ENCODE measurements around the gene DHX40. TPM values are rescaled to one million over a fixed set of nuclear protein-coding genes. Genes with fewer than 3 reads are reported as not detected.
"Not testable (repeated sequence)": the region's sequence is repeated elsewhere in the genome, so short reads cannot be mapped to it uniquely, and the experiment has no call there.

The DHX40 gene
- total and polyA plus RNA-seq, 2 experiments from 2014 or later = 12.5 to 43.8 TPM

DNA sequence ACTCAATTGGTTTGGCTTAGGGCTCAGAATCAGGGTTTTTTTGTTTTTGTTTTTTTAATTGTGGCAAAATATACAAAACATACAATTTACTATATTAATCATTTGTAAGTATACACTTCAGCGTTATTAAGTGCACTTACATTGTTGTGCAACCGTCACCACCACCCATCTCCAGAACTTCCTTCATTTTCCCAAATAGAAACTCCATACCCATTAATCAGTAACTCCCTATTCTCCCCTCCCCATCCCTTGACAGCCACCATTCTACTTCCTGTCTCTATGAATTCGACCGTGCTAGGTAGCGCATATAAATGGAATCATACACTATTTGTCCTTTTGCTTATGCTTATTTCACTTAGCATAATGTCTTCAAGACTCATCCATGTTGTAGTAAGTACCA lies 45.2 kb upstream of the DHX40 start:
- WGBS (ENCODE audit: low lambda C conversion rate, missing lambda C conversion rate) = 91% methylated on average over 5 of the region's 5 CpGs
- no peak for TF ChIP-seq EZH2phosphoT487 (IDR thresholded peaks at IDR 0.05; ENCODE audit: low read depth, severe bottlenecking, unreplicated experiment)
- TF ChIP-seq, protein P1, sequence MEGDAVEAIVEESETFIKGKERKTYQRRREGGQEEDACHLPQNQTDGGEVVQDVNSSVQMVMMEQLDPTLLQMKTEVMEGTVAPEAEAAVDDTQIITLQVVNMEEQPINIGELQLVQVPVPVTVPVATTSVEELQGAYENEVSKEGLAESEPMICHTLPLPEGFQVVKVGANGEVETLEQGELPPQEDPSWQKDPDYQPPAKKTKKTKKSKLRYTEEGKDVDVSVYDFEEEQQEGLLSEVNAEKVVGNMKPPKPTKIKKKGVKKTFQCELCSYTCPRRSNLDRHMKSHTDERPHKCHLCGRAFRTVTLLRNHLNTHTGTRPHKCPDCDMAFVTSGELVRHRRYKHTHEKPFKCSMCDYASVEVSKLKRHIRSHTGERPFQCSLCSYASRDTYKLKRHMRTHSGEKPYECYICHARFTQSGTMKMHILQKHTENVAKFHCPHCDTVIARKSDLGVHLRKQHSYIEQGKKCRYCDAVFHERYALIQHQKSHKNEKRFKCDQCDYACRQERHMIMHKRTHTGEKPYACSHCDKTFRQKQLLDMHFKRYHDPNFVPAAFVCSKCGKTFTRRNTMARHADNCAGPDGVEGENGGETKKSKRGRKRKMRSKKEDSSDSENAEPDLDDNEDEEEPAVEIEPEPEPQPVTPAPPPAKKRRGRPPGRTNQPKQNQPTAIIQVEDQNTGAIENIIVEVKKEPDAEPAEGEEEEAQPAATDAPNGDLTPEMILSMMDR (IDR thresholded peaks at IDR 0.05; ENCODE audit: poor library complexity) = no peak
- TF ChIP-seq EZH2 (IDR thresholded peaks at IDR 0.05; ENCODE audit: borderline replicate concordance) = no peak
- Histone ChIP-seq H3K9me3 (ENCODE audit: low read depth) (no peaks in the 10 kb centered on the region), H3K27ac (no peak overlapping the region), H3K9me2 (replicated peaks; ENCODE audit: insufficient read depth) (no peaks in the 10 kb centered on the region), H3K4me1 (ENCODE audit: insufficient read depth) (no peaks in the 10 kb centered on the region), H4K20me1 (ENCODE audit: insufficient read depth, poor library complexity, severe bottlenecking) (no peaks in the 10 kb centered on the region), H2AFZ (no peak overlapping the region), H3K36me3 (replicated peaks; ENCODE audit: insufficient read depth, low read depth) (no peaks in the 10 kb centered on the region), H3K79me2 (no peaks in the 10 kb centered on the region), H3K27me3 (no peaks in the 10 kb centered on the region), H3K4me2 (no peak overlapping the region), H3K4me3 (no peak overlapping the region)
- no peak for DNase-seq (ENCODE audit: low spot score)

DNA sequence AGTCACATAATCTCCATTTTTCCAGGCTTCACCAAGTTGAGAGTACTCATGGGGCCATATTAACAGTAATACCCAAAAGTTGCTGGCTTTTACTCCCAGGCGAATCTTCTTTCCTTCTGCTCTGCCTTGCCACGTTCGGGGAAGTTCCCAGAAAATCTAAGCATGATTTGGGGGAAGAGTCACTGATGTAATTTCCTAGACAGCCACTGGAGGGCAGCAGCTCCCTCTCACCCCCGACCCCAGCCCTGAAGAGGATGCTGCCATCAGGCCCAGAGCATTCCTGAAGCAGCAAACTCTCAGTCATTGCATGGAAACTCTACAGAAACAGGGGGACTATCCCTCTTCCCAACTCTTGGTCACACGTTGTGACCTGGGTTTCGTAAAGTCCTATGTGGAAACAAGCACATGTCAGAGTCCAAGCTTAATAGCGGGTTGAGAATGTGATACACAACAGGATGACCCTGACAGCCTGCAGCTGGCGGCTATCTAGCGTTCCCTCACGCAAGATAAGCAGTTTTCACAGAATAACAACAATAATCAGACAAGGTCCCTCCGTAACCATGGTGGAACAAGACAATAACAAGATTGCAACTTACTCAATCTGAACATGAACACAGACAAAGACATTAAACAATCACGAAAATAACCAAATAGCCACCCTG lies 43.8 kb upstream of the DHX40 start:
- WGBS (ENCODE audit: low lambda C conversion rate, missing lambda C conversion rate) = 40% methylated on average over 12 of the region's 12 CpGs
- no peaks in the 10 kb centered on the region for H3K36me3 ChIP-seq (replicated peaks; ENCODE audit: insufficient read depth, low read depth)
- no peaks in the 10 kb centered on the region for H3K9me2 ChIP-seq (replicated peaks; ENCODE audit: insufficient read depth)
- no peaks in the 10 kb centered on the region for H3K4me1 ChIP-seq (ENCODE audit: insufficient read depth)
- peak overlapping the region; percentile 57 for H3K27ac ChIP-seq
- no peaks in the 10 kb centered on the region for H3K9me3 ChIP-seq (ENCODE audit: low read depth)
- TF ChIP-seq, protein P1 (IDR thresholded peaks at IDR 0.05; ENCODE audit: poor library complexity) = peak; percentile 81
- TF ChIP-seq EZH2phosphoT487 (IDR thresholded peaks at IDR 0.05; ENCODE audit: low read depth, severe bottlenecking, unreplicated experiment) (no peak), EZH2 (IDR thresholded peaks at IDR 0.05; ENCODE audit: borderline replicate concordance) (no peak)
- H2AFZ ChIP-seq = peak overlapping the region; percentile 39
- no peak overlapping the region for H3K4me3 ChIP-seq
- no peaks in the 10 kb centered on the region for H3K79me2 ChIP-seq
- peak; percentile 79 for DNase-seq (ENCODE audit: low spot score)
- H4K20me1 ChIP-seq (ENCODE audit: insufficient read depth, poor library complexity, severe bottlenecking) = no peaks in the 10 kb centered on the region
- no peaks in the 10 kb centered on the region for H3K27me3 ChIP-seq
- H3K4me2 ChIP-seq = peak overlapping the region; percentile 37

DNA sequence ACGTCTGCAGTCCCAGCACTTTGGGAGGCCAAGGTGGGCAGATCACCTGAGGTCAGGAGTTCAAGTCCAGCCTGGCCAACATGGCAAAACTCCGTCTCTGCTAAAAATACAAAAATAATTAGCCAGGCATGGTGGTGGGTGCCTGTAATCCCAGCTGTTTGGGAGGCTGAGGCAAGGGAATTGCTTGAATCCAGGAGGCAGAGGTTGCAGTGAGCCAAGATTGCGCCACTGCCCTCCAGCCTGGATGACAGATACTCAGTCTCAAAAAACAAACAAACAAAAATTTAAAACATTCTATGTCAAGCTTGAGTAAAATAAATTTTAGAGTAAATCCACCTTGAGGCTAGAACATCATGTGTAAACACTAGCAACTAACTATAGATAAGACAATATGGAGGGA lies 40.5 kb upstream of the DHX40 start:
- not testable (repeated sequence) for H3K4me2 ChIP-seq; DNase-seq (ENCODE audit: low spot score); H3K4me3 ChIP-seq; H3K9me3 ChIP-seq (ENCODE audit: low read depth); H3K4me1 ChIP-seq (ENCODE audit: insufficient read depth); H3K79me2 ChIP-seq; H3K9me2 ChIP-seq (replicated peaks; ENCODE audit: insufficient read depth); H3K27me3 ChIP-seq; H2AFZ ChIP-seq; H4K20me1 ChIP-seq (ENCODE audit: insufficient read depth, poor library complexity, severe bottlenecking); H3K27ac ChIP-seq; H3K36me3 ChIP-seq (replicated peaks; ENCODE audit: insufficient read depth, low read depth)
- 73% methylated on average over 3 of the region's 3 CpGs for WGBS (ENCODE audit: low lambda C conversion rate, missing lambda C conversion rate)

DNA sequence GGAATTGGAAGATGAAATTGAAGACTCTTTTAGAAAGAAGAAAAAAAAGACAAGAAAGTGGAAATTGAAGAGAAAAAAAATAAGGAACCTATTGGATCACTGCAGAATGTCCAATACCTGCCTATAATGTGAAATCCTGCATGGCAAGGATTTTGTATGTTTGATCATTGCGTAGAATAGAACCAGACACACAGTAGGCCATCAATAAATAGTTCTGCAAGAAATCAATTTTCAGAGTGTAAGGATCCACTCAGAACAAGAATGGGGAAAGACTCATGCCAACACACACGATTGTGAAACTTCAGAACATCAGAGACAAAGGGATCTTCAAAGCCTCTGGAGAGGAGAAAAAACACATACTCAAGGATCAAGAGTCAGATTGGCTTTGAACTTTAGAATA lies 39.7 kb upstream of the DHX40 start:
- no peak for DNase-seq (ENCODE audit: low spot score)
- no peak overlapping the region for H3K27ac ChIP-seq
- WGBS (ENCODE audit: low lambda C conversion rate, missing lambda C conversion rate) = 79% methylated on average over 2 of the region's 2 CpGs
- no peak overlapping the region for H3K4me2 ChIP-seq
- H3K9me2 ChIP-seq (replicated peaks; ENCODE audit: insufficient read depth) = no peaks in the 10 kb centered on the region
- no peaks in the 10 kb centered on the region for H4K20me1 ChIP-seq (ENCODE audit: insufficient read depth, poor library complexity, severe bottlenecking)
- no peaks in the 10 kb centered on the region for H3K9me3 ChIP-seq (ENCODE audit: low read depth)
- no peak overlapping the region for H2AFZ ChIP-seq
- H3K27me3 ChIP-seq = no peaks in the 10 kb centered on the region
- no peak for TF ChIP-seq EZH2 (IDR thresholded peaks at IDR 0.05; ENCODE audit: borderline replicate concordance)
- TF ChIP-seq, protein P1 (IDR thresholded peaks at IDR 0.05; ENCODE audit: poor library complexity) = no peak
- no peak for TF ChIP-seq EZH2phosphoT487 (IDR thresholded peaks at IDR 0.05; ENCODE audit: low read depth, severe bottlenecking, unreplicated experiment)
- H3K79me2 ChIP-seq = no peaks in the 10 kb centered on the region
- no peak overlapping the region for H3K4me3 ChIP-seq
- H3K36me3 ChIP-seq (replicated peaks; ENCODE audit: insufficient read depth, low read depth) = no peaks in the 10 kb centered on the region
- H3K4me1 ChIP-seq (ENCODE audit: insufficient read depth) = no peaks in the 10 kb centered on the region
